HG03175 (cell line): Measurements from ENCODE around the gene MRPL3.

ENCODE experiments used
- ATAC-seq: cut with Tn5 transposase; IDR thresholded peaks from one replicate; pipeline ENCODE4 v1.9.1; 2021; ENCODE audit warnings: mild to moderate bottlenecking, moderate library complexity; ENCODE audit not compliant: unreplicated experiment

MRPL3 gene

DNA sequence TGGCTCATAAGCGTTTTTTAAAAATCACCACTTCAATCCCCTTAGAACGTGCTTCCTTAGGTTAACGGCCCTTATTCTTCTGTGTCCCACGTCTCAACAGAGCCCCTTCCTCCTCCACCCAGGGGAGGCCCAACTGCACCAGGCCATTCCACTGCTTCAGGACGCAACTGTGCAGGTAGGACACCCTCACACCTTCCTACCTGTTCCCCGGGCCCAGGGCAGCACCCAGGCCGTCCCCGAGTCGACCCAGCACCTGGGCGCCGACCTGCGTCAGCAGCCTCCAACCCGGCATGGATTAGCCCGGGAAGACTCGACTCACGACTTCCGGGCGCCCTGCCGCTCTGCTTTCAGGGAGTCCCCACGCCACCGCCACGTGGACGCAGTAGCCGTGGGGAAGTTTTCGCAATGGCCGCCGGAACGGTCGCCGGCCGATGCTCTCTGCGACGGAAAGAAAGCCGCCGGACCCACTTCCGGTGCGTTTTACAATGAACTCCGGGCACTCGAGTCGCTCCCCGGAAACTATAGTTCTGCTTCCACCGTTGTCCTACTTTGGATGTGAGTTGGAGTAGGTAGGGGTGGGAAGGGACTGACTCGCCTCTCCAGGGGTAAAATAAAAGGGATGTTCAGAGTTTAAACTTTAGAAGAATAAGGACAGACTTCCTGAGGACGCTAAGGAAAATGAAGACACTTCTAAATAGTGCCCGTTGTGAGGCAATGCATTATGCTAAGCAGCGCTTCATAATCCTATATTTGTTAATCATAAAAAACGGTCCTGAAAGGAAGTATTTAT lies at the start of gene MRPL3:
Gene MRPL3 (minus strand): TSS at position 442 of the 790 bp plus-strand sequence. CDS start 150 bp downstream, at position 292.
- ATAC-seq = peak; percentile 97

DNA sequence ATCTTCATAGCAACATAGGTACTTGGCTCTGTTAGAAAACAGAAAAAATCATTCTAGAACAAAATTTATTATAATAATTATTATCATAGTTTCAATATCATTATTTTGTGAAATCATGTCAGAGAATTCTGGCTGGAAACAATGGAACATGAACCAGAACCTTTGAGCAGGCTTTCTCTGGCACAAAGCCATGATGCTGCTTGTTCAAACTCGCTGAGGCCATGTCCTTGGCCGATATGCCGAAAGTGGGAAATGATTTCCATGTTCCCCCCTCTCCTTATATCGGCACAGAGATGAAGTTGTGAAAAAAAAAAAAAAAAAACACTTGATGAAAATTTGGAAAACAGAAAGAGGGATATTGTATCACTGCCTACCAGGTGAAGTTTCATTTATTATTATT lies 49.0 kb upstream of the MRPL3 start:
- no peak for ATAC-seq

DNA sequence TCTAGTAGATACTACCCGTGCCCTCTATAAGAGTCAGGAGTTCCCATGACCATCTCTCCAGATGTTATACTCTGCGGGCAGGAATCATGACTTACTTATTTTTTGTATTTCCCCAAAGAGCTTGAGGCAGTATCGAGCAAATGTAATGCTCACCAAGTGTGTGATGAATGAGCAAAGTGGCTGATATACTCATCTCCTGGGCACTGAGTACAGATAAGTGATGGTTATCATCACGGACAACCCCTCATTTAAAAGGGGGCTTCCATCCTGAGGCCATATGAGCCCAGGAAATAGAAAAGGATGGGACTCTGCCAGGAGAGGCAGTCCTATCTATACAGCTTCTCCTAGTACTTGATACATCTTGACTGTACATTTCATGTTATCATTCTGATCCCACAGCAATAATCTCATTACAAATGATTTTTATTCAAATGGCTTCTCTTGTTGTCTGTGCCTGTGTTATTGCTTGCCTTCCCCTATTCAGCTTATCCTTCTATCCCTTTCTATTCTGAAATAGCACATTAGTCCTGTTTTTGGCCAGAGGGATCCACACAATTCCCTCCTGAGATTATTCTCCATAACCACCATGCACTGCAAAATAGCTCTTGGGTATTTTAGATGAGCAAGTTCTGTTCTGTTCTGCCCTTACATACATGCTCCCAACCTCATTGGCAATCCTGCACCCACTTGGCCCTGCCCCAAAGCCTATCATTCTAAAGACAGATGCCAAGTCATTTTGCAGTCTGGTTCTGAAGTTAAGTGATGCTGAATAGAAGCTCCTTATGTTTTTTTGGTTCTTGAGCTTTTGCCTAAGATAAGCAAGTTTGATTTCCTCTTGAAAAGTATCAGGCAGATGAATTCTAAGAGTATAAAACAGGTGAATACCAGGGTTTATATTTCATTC lies 48.0 kb upstream of the MRPL3 start:
- ATAC-seq = no peak

GRCh38 chr3:131549340-131549739 lies 46.6 kb upstream of the MRPL3 start:
- no peak for ATAC-seq

- ATAC-seq = no peak
These were observed 44.8 kb upstream of the MRPL3 start for GRCh38 chr3:131547585-131547984.

GRCh38 chr3:131546441-131546840 lies 43.7 kb upstream of the MRPL3 start:
- no peak for ATAC-seq

DNA sequence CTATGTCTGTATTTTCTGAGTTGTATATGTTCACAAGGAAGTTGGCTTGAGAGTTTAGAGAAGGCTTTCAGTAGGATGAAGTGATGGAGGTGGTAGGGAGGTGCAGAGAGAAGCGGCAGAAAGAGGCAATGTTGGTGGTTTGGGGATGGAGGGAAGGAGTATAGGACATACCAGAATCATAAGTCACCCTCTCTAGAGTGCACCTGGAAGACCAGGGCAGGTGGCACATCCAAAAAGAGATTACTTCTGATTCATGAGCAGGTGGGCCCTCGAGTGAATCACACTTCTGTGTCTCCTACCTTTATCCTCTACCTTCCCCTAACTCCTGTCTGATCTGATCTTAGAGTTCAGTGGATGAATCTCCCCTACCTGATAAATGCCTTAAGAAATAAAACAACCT lies 41.8 kb upstream of the MRPL3 start:
- no peak for ATAC-seq

- ATAC-seq = no peak
These were observed 40.9 kb upstream of the MRPL3 start for GRCh38 chr3:131543714-131544113.

- ATAC-seq = no peak
These were observed 38.5 kb upstream of the MRPL3 start for GRCh38 chr3:131541288-131541687.

GRCh38 chr3:131540821-131541220 lies 38.0 kb upstream of the MRPL3 start:
- ATAC-seq = no peak

- ATAC-seq = no peak
These were observed 37.4 kb upstream of the MRPL3 start for GRCh38 chr3:131540143-131540542.

GRCh38 chr3:131538968-131539367 lies 36.2 kb upstream of the MRPL3 start:
- no peak for ATAC-seq

- no peak for ATAC-seq
These were observed 34.8 kb upstream of the MRPL3 start for GRCh38 chr3:131537531-131537930.

DNA sequence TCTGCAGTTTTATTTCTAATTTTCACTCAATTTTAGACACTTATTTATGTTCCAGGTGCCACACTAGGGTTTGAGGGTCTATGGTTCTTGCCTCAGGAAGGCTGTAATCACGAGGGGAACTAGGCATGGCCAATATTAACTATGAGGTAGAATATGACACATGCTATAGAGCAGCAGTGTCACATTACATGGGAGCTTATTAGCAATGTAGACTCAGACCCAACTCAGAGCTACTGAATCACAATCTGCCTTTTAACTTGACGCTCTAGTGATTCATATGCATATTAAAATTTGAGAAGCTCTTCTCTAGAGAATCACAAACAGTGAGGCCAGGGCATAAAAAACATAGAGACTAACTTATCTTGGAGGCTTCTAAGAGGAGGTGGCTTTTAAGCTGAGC lies 32.8 kb upstream of the MRPL3 start:
- no peak for ATAC-seq

GRCh38 chr3:131535131-131535530 lies 32.4 kb upstream of the MRPL3 start:
- ATAC-seq = no peak

GRCh38 chr3:131532645-131533044 lies 29.9 kb upstream of the MRPL3 start:
- ATAC-seq = no peak

GRCh38 chr3:131530843-131531242 lies 28.1 kb upstream of the MRPL3 start:
- no peak for ATAC-seq

DNA sequence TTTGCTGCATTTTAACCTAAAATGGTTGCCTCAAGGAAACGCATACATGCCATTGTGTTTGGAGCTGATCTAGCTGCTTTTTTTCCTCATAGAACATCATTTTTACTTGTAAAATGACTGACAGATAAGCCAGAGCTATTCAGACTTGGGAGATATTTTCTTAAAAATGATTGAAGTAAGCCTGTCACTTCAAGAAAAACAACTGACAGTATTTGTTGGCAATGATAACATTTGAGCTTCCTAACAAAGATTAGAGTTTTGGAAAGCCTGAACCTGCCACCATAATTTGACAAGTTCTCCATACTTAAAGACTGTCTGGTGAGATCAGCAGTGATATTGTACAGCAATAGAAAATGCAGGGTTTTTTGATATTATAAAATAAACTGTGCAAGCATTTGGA lies 27.6 kb upstream of the MRPL3 start:
- no peak for ATAC-seq

GRCh38 chr3:131526801-131527347 lies 24.1 kb upstream of the MRPL3 start:
- no peak for ATAC-seq

GRCh38 chr3:131518680-131519079 lies 15.9 kb upstream of the MRPL3 start:
- no peak for ATAC-seq

DNA sequence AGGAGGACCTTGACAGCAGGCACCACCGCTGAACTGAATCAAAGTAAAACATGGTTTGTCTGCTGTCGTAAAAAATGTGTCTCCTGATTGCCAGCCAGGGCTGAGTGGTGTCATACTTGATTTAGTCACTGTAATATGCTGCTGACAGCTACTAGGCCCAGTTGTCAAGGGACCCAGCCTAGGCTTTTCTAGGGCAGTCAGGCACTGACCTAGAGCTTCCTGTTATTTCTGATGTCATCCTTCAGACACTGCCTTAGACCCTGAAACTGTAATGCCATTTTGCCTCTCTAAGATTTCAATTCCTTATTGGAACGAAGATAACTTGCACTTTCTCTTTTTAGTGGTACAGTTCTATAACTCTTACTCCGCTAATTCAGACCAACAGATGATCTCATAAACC lies 2.6 kb upstream of the MRPL3 start:
- no peak for ATAC-seq

DNA sequence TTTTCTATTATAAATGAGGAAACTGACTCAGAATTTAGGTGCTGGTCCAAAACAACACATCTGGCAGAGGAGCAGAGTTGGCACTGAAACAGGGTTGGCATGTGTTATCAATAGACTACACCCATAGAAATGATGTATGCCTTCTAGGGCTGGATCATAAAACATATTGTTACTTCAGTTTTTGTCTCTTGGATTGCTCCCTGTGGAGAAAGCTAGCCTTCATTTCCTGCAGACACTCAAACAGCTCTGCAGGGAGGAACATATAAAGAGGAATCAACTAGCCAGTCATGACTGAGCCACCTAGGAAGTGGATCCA lies 507 bp upstream of the MRPL3 start:
- no peak for ATAC-seq
